Mesothelial cell of epicardium (in vitro differentiated cells): ENCODE data around the gene RTN4IP1. TPM values are rescaled to one million over a fixed set of nuclear protein-coding genes. Genes with fewer than 3 reads are reported as not detected.
A peak's percentile ranks its signal among the peaks of the same experiment; 100 is the strongest.

ENCODE experiments used
- DNase-seq, 2 experiments: peaks; one replicate each; pipeline ENCODE4 v3.0.0; 2021; ENCODE audit warnings: low spot score in 2 of 2; ENCODE audit not compliant: unreplicated experiment in 2 of 2
- H3K27ac Mint-ChIP-seq: 2 replicates; pipeline ENCODE4 v1.8.0; 2021; ENCODE audit warnings: mixed read lengths
- H3K27me3 Mint-ChIP-seq: 2 replicates; pipeline ENCODE4 v1.8.0; 2021; ENCODE audit warnings: low read depth, mixed read lengths
- H3K36me3 Mint-ChIP-seq: 2 replicates; pipeline ENCODE4 v1.8.0; 2021; ENCODE audit warnings: mixed read lengths
- H3K4me1 Mint-ChIP-seq: 2 replicates; pipeline ENCODE4 v1.8.0; 2021; ENCODE audit warnings: mixed read lengths
- H3K4me3 Mint-ChIP-seq: 2 replicates; pipeline ENCODE4 v1.8.0; 2021; ENCODE audit warnings: mild to moderate bottlenecking, moderate library complexity, mixed read lengths
- H3K9me3 Mint-ChIP-seq: 2 replicates; pipeline ENCODE4 v1.8.0; 2021; ENCODE audit warnings: mixed read lengths
- CTCF ChIP-seq: fragments of 200-600 bp; sonication (generic); IDR thresholded peaks from one replicate; pipeline ENCODE4 v1.5.0; 2021; ENCODE audit warnings: antibody characterized with exemption; ENCODE audit not compliant: unreplicated experiment
- total RNA-seq: library from RNA; stranded (reverse); gene quantifications from 3 replicates; pipeline ENCODE4 v1.2.1, GENCODE V29; 2021

RTN4IP1 gene
- total RNA-seq, result 6.8 to 8.1 TPM (median 7.5 TPM) in 3 replicates

- Mint-ChIP-seq H3K27ac (peak within 1 kb of the TSS; percentile 98), H3K27me3 (no peaks in the 10 kb centered on the region), H3K4me3 (peak within 1 kb of the TSS; percentile 93), H3K4me1 (peaks cover 40% of the 10 kb centered on the region), H3K36me3 (peaks cover 4% of the 10 kb centered on the region), H3K9me3 (no peaks in the 10 kb centered on the region)
- peak; percentile 62 to 87 for DNase-seq
- TF ChIP-seq CTCF, result no peak
Observed at GRCh38 chr6:106629103-106629858, at the start of gene RTN4IP1, which contains the start of gene QRSL1. Gene RTN4IP1, minus strand, starts transcription at chr6:106629498. Its CDS starts 477 bp downstream, at chr6:106629021. Gene QRSL1, plus strand, starts transcription at chr6:106629578. Its CDS starts 104 bp downstream, at chr6:106629682.

GRCh38 chr6:106677282-106677681 is 48.0 kb upstream of the RTN4IP1 start:
- H3K4me1 Mint-ChIP-seq, result peaks cover 9% of the 10 kb centered on the region
- H3K4me3 Mint-ChIP-seq, result no peak overlapping the region
- no peaks in the 10 kb centered on the region for H3K27me3 Mint-ChIP-seq
- peaks cover 7% of the 10 kb centered on the region for H3K9me3 Mint-ChIP-seq
- no peaks in the 10 kb centered on the region for H3K36me3 Mint-ChIP-seq
- H3K27ac Mint-ChIP-seq, result no peak overlapping the region
- TF ChIP-seq CTCF, result no peak
- DNase-seq, result no peak

- no peak for DNase-seq
- Mint-ChIP-seq H3K4me1 (peaks cover 17% of the 10 kb centered on the region), H3K4me3 (no peak overlapping the region), H3K27ac (no peak overlapping the region), H3K36me3 (no peaks in the 10 kb centered on the region), H3K27me3 (no peaks in the 10 kb centered on the region), H3K9me3 (peaks cover 3% of the 10 kb centered on the region)
- TF ChIP-seq CTCF, result no peak
Observed at GRCh38 chr6:106674541-106675229, 45.4 kb upstream of the RTN4IP1 start.

- Mint-ChIP-seq H3K4me1 (peaks cover 20% of the 10 kb centered on the region), H3K27ac (no peak overlapping the region), H3K4me3 (no peak overlapping the region), H3K9me3 (no peaks in the 10 kb centered on the region), H3K27me3 (no peaks in the 10 kb centered on the region), H3K36me3 (peaks cover 6% of the 10 kb centered on the region)
- no peak for DNase-seq
- no peak for TF ChIP-seq CTCF
Observed at GRCh38 chr6:106671651-106672050, 42.4 kb upstream of the RTN4IP1 start.

GRCh38 chr6:106670236-106670635 is 40.9 kb upstream of the RTN4IP1 start:
- no peak overlapping the region for H3K27ac Mint-ChIP-seq
- no peaks in the 10 kb centered on the region for H3K27me3 Mint-ChIP-seq
- peaks cover 19% of the 10 kb centered on the region for H3K4me1 Mint-ChIP-seq
- H3K36me3 Mint-ChIP-seq, result peaks cover 11% of the 10 kb centered on the region
- DNase-seq, result no peak
- TF ChIP-seq CTCF, result no peak
- H3K9me3 Mint-ChIP-seq, result peaks cover 3% of the 10 kb centered on the region
- no peak overlapping the region for H3K4me3 Mint-ChIP-seq
